ENCODE data around the gene DNASE2B.

- TF ChIP-seq CTCF (IDR thresholded peaks at IDR 0.05) (no peak), POLR2A (IDR thresholded peaks at IDR 0.05) (no peak)
Observed at GRCh38 chr1:84352298-84353106, 45.8 kb upstream of the DNASE2B start.
